Measurements from ENCODE around the gene STK25.

- no peak for TF ChIP-seq MAX (IDR thresholded peaks at IDR 0.05; ENCODE audit: insufficient read depth, insufficient read length)
- no peak for TF ChIP-seq EZH2 (IDR thresholded peaks at IDR 0.05; ENCODE audit: borderline replicate concordance, low read depth, low read length, severe bottlenecking)
- no peak for TF ChIP-seq POLR2A (IDR thresholded peaks at IDR 0.05; ENCODE audit: low read depth, low read length)
- peak; percentile 33 for TF ChIP-seq POLR2AphosphoS5 (IDR thresholded peaks at IDR 0.05; ENCODE audit: insufficient read depth, low read depth, low read length)
- TF ChIP-seq CTCF (IDR thresholded peaks at IDR 0.05; ENCODE audit: extremely low read depth in 1 of 2, insufficient read depth in 1 of 2, low read depth in 1 of 2, low read length in 2 of 2), result no peak
Measured at GRCh38 chr2:241496003-241496707, 12.2 kb downstream of the STK25 start.
